K562 (cell line): ENCODE measurements around the gene LGALS3BP. TPM values are rescaled to one million over a fixed set of nuclear protein-coding genes. Genes with fewer than 3 reads are reported as not detected.

Experiments used
- ATAC-seq: fragments of 200-7000 bp; cut with Tn5 transposase; 3 replicates; pipeline ENCODE4 v1.9.1; 2020; ENCODE audit warnings: moderate library complexity
- BruUV-seq: library from RNA; stranded (reverse); fragments of 400-500 nt; replicated peaks from 2 replicates; lab custom pipeline; 2021; lab: Mats Ljungman, UMichigan
- CTCF ChIA-PET: fragments of 300-600 bp; formaldehyde crosslinking; extraction: SDS; loops from one replicate; lab custom pipeline; 2021; ENCODE audit warnings: low intra/inter-chr PET ratio; lab: Yijun Ruan, JAX
- POLR2A ChIA-PET: fragments of 300-600, 350-650 bp; sonication (Branson Sonifier 250); formaldehyde crosslinking; extraction: SDS; loops from one replicate; lab custom pipeline; 2021; ENCODE audit warnings: antibody characterized with exemption, inconsistent platforms; lab: Yijun Ruan, JAX
- DNase-seq, 4 experiments: peaks; one replicate each; pipeline versions ENCODE4 v3.0.0 to v3.0.0-alpha.2; 2011 to 2018; ENCODE audit warnings: low spot score in 3 of 4, mixed read lengths in 3 of 4; ENCODE audit errors: extremely low read depth in 1 of 4
- FAIRE-seq: peaks from 2 replicates; lab custom pipeline; 2011; peaks lifted over from hg19 to GRCh38; lab: Jason Lieb, UNC
- H2AFZ ChIP-seq: 2 replicates; pipeline ENCODE4 v1.6.0; 2011; ENCODE audit warnings: low read depth, low read length, control low read depth, inconsistent platforms
- H3K27ac ChIP-seq: fragments of 200-600 bp; 3 replicates; pipeline ENCODE4 v1.8.0; 2011; ENCODE audit warnings: low read depth, mild to moderate bottlenecking, control low read depth, inconsistent platforms, low read length, moderate library complexity, mixed read lengths; ENCODE audit errors: extremely low read depth
- H3K27me3 ChIP-seq, 2 experiments: fragments of 300-600 bp in 1 of 2; 2 replicates in 1 of 2; 3 replicates in 1 of 2; pipeline versions ENCODE4 v1.6.0 to v1.8.0; 2011; ENCODE audit warnings: inconsistent platforms in 2 of 2, low read length in 2 of 2, mild to moderate bottlenecking in 1 of 2, mixed read lengths in 1 of 2, moderate library complexity in 1 of 2; ENCODE audit not compliant: control insufficient read depth in 2 of 2, insufficient read depth in 2 of 2
- H3K36me3 ChIP-seq: fragments of 300-600 bp; 3 replicates; pipeline ENCODE4 v1.8.0; 2011; ENCODE audit warnings: mild to moderate bottlenecking, low read length, inconsistent platforms; ENCODE audit not compliant: control insufficient read depth, insufficient read depth
- H3K4me1 ChIP-seq, 2 experiments: fragments of 200-600 bp in 1 of 2; replicated peaks in 1 of 2; 2 replicates in 1 of 2; 3 replicates in 1 of 2; pipeline versions ENCODE4 v1.5.1 to v1.8.0; 2011; ENCODE audit warnings: inconsistent platforms in 2 of 2, low read length in 2 of 2, mild to moderate bottlenecking in 1 of 2, mixed read lengths in 1 of 2, moderate library complexity in 1 of 2; ENCODE audit not compliant: control insufficient read depth in 2 of 2, insufficient read depth in 2 of 2
- H3K4me2 ChIP-seq: 2 replicates; pipeline ENCODE4 v1.6.1; 2011; ENCODE audit warnings: low read length, control low read depth, inconsistent platforms, mixed read lengths; ENCODE audit not compliant: insufficient read depth
- H3K4me3 ChIP-seq: fragments of 200-600 bp; sonication (generic), shearing (Covaris generic); 2 replicates; pipeline ENCODE4 v1.5.1; 2016; ENCODE audit warnings: control low read depth, inconsistent platforms
- H3K79me2 ChIP-seq: fragments of 200-600 bp; 3 replicates; pipeline ENCODE4 v1.8.0; 2011; ENCODE audit warnings: low read length, inconsistent platforms; ENCODE audit not compliant: control insufficient read depth, insufficient read depth
- H3K9ac ChIP-seq, 2 experiments: 2 replicates each; pipeline versions ENCODE4 v1.6.0 to v1.6.1; 2011; ENCODE audit warnings: low read depth in 2 of 2, low read length in 2 of 2, control low read depth in 1 of 2, inconsistent platforms in 1 of 2, mild to moderate bottlenecking in 1 of 2, mixed read lengths in 1 of 2; ENCODE audit not compliant: insufficient read depth in 1 of 2
- H3K9me1 ChIP-seq: one replicate; pipeline ENCODE4 v1.6.0; 2011; ENCODE audit warnings: inconsistent platforms, mild to moderate bottlenecking, low read length, moderate library complexity; ENCODE audit not compliant: control insufficient read depth, insufficient read depth
- H3K9me3 ChIP-seq: replicated peaks from 2 replicates; pipeline ENCODE4 v1.5.1; 2011; ENCODE audit warnings: low read depth, low read length, inconsistent platforms; ENCODE audit not compliant: control insufficient read depth, insufficient read depth
- H4K20me1 ChIP-seq: replicated peaks from 2 replicates; pipeline ENCODE4 v1.6.1; 2011; ENCODE audit warnings: low read length, inconsistent platforms, mixed read lengths; ENCODE audit not compliant: control insufficient read depth, insufficient read depth
- ARHGAP35 ChIP-seq: fragments of 450-650 bp; IDR thresholded peaks from 2 replicates; pipeline ENCODE4 v1.6.1; 2018; ENCODE audit not compliant: partially characterized antibody
- CBFB ChIP-seq: sonication (generic); formaldehyde crosslinking; IDR thresholded peaks from 2 replicates; pipeline ENCODE4 v1.4.0; 2020; ENCODE audit warnings: mild to moderate bottlenecking, missing genetic modification reagents
- FOXA1 ChIP-seq: fragments of 450-650 bp; IDR thresholded peaks from 2 replicates; pipeline ENCODE4 v1.6.1; 2016; ENCODE audit warnings: mild to moderate bottlenecking, borderline replicate concordance
- PHF8 ChIP-seq: fragments of 200-600 bp; sonication (generic); IDR thresholded peaks from 2 replicates; pipeline ENCODE4 v1.6.1; 2012; ENCODE audit warnings: mixed run types, mild to moderate bottlenecking, inconsistent platforms, low read length, moderate library complexity, borderline replicate concordance
- ZNF780A ChIP-seq: fragments of 250-450 bp; sonication (Bioruptor Pico); IDR thresholded peaks from 2 replicates; pipeline ENCODE4 v1.5.0; 2021; ENCODE audit warnings: mild to moderate bottlenecking
- WGBS: fragments of 100-300 bp; shearing (Covaris generic); methylation state at CpG from one replicate; pipeline ENCODE4 v1.1.6; 2016; ENCODE audit warnings: low coverage, mixed read lengths; ENCODE audit not compliant: insufficient coverage; ENCODE audit errors: missing lambda C conversion rate; 5-methylcytosine and 5-hydroxymethylcytosine counted together
- in situ Hi-C: fragments of 300-500 bp; cut with MboI; formaldehyde crosslinking; loops from 4 replicates; pipeline ENCODE4 v1.15.0; 2018; ENCODE audit warnings: inconsistent platforms, mixed read lengths
- intact Hi-C: fragments of 100-400 bp; cut with micrococcal nuclease; formaldehyde crosslinking; loops from 2 replicates; pipeline ENCODE4 v1.14.2; 2022
- polyA plus RNA-seq, 8 experiments: library from polyadenylated mRNA; depleted of rRNA in 4 of 8; stranded (reverse) in 5 of 8; unstranded in 3 of 8; fragments of >200 nt; fragmentation: Nextera tagmentation in 2 of 8; fragmentation: Illumina TruSeq in 1 of 8; extraction: Ambion mirVana in 2 of 8; extraction: Trizol in 1 of 8; gene quantifications; 2 replicates each; pipeline versions ENCODE4 v1.2.1 to v1.2.3, GENCODE V29; 2011 to 2014; ENCODE audit warnings: inconsistent platforms in 1 of 8, missing spikeins in 1 of 8
- total RNA-seq, 7 experiments: library from RNA; depleted of rRNA in 6 of 7; stranded (reverse); fragments of >200 nt in 6 of 7; fragmentation: Illumina TruSeq in 2 of 7; extraction: Trizol in 2 of 7; gene quantifications; 2 replicates each; pipeline versions ENCODE4 v1.2.1 to v1.2.3, GENCODE V29; 2011 to 2021; ENCODE audit warnings: low replicate concordance in 1 of 7
- TF ChIP-seq, protein P1 (sequence below): sonication (generic); formaldehyde crosslinking; IDR thresholded peaks from 2 replicates; pipeline ENCODE4 v1.9.0; 2022; ENCODE audit warnings: mild to moderate bottlenecking, missing genetic modification reagents
- TF ChIP-seq, protein P2 (sequence below): IDR thresholded peaks from 2 replicates; pipeline ENCODE4 v1.6.1; 2016; ENCODE audit warnings: missing genetic modification characterization, missing compliant biosample characterization

The LGALS3BP gene
- total and polyA plus RNA-seq, 9 of the 15 experiments (the other 6 are each of a cell fraction or from before 2014, with no cell fraction given), result 0.39 to 5.3 (median 3.2) TPM

DNA sequence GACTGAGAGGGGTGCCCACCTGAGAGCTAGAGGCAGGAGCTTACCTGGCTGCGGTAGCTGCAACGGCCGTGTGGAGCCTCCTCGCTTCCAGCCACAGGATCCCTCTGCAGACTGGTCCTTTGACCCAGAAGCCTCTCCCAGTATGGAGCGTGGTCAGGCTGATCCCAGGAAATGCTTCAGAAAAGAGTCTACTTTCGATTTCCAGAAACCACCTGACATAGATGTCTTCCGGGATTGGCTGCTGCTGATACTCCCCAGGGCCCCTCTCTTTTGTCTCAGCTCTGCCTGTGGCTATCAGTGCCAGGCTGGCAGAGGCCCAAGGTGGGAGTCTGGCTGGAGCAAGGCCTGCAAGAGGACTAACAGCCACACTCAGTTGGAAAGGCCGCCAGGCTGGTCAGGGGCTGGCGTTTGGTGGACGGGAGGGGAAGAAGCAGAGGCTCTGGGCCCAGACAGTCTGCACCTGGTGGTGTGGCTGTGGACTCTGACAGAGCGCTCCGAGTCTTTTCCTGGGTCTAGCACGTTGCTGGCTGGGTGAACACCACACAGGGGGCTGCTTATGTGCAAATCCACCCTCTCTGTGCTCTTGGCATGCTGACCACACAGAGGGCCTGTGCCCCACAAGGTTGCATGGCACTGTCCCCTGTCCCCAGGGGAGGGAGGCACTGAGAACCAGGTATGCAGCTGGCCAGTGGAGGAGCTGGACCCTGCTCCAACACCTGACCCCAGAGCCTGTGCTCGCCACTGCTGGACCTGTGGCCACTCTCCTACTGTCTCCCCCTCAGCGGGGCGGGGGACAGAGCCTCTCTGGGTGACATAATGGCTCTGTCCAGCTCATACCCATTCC is at the start of gene LGALS3BP (continued):
- TF ChIP-seq, protein P1, sequence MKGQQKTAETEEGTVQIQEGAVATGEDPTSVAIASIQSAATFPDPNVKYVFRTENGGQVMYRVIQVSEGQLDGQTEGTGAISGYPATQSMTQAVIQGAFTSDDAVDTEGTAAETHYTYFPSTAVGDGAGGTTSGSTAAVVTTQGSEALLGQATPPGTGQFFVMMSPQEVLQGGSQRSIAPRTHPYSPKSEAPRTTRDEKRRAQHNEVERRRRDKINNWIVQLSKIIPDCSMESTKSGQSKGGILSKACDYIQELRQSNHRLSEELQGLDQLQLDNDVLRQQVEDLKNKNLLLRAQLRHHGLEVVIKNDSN (CRISPR knock-in tag), result peak; percentile 58
- TF ChIP-seq, protein P2, sequence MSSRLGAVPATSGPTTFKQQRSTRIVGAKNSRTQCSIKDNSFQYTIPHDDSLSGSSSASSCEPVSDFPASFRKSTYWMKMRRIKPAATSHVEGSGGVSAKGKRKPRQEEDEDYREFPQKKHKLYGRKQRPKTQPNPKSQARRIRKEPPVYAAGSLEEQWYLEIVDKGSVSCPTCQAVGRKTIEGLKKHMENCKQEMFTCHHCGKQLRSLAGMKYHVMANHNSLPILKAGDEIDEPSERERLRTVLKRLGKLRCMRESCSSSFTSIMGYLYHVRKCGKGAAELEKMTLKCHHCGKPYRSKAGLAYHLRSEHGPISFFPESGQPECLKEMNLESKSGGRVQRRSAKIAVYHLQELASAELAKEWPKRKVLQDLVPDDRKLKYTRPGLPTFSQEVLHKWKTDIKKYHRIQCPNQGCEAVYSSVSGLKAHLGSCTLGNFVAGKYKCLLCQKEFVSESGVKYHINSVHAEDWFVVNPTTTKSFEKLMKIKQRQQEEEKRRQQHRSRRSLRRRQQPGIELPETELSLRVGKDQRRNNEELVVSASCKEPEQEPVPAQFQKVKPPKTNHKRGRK (tag), result no peak
- no peak for TF ChIP-seq ZNF780A
- TF ChIP-seq PHF8, result peak; percentile 23; the same call in 1 of the 2 replicates
- TF ChIP-seq, all 486 proteins: peak for 17

GRCh38 chr17:79028496-79029326 is 49.0 kb upstream of the LGALS3BP start:
- Histone ChIP-seq H3K9ac (no peak overlapping the region), H3K9me1 (no peaks in the 10 kb centered on the region), H3K4me3 (no peak overlapping the region), H3K4me2 (no peak overlapping the region), H3K27ac (no peak overlapping the region), H2AFZ (no peak overlapping the region), H3K27me3 (peaks cover 67 to 85% of the 10 kb centered on the region in 2 experiments), H3K9me3 (no peaks in the 10 kb centered on the region), H3K36me3 (no peaks in the 10 kb centered on the region), H4K20me1 (peaks cover 4% of the 10 kb centered on the region; the same call in 1 of the 2 replicates), H3K4me1 (peaks cover 9 to 27% of the 10 kb centered on the region in 2 experiments), H3K79me2 (no peaks in the 10 kb centered on the region)
- CTCF ChIA-PET, result no interaction called here
- POLR2A ChIA-PET, result interaction anchor here (0.6 to 0.7 kb wide), 2 partner anchors 9 to 1030 kb away, joined by 3 to 4 read pairs; no protein-coding TSS in a partner anchor
- FAIRE-seq, result no peak
- in situ Hi-C loops (no loop called here), intact Hi-C loops (no loop called here)
- no TSS peak for BruUV-seq
- 13% methylated on average over 14 of the region's 17 CpGs for WGBS
- no peak for DNase-seq
- no peak for ATAC-seq
- no peak for TF ChIP-seq CBFB (CRISPR knock-in tag)
- no peak for TF ChIP-seq FOXA1
- no peak for TF ChIP-seq ARHGAP35
